BLaER1 treated with 17β-estradiol and CSF1 and Interleukin-3, amounts not matched to agents 10 nM and 100 nM (cell line): ENCODE data around the gene SOX9.

Experiments used
- H3K27ac ChIP-seq, 11 experiments: shearing (Covaris generic); formaldehyde crosslinking; 2 replicates each; pipeline ENCODE4 v1.8.1; 2022
- H3K27me3 ChIP-seq, 11 experiments: shearing (Covaris generic); formaldehyde crosslinking; 2 replicates each; pipeline ENCODE4 v1.8.1; 2022
- H3K36me3 ChIP-seq, 11 experiments: shearing (Covaris generic); formaldehyde crosslinking; 2 replicates each; pipeline ENCODE4 v1.8.1; 2022
- H3K4me1 ChIP-seq, 10 experiments: shearing (Covaris generic); formaldehyde crosslinking; 2 replicates each; pipeline ENCODE4 v1.8.1; 2022
- H3K4me2 ChIP-seq, 11 experiments: shearing (Covaris generic); formaldehyde crosslinking; 2 replicates each; pipeline ENCODE4 v1.8.1; 2022
- H3K4me3 ChIP-seq, 10 experiments: shearing (Covaris generic); formaldehyde crosslinking; 2 replicates each; pipeline ENCODE4 v1.8.1; 2022
- H3K9ac ChIP-seq, 11 experiments: shearing (Covaris generic); formaldehyde crosslinking; 2 replicates each; pipeline ENCODE4 v1.8.1; 2022
- H3K9me3 ChIP-seq, 11 experiments: shearing (Covaris generic); formaldehyde crosslinking; replicated peaks in 1 of 11; 2 replicates each; pipeline ENCODE4 v1.8.1; 2022
- H4K20me1 ChIP-seq, 11 experiments: shearing (Covaris generic); formaldehyde crosslinking; 2 replicates each; pipeline ENCODE4 v1.8.1; 2022
- Cebpa-rat ChIP-seq, 11 experiments: shearing (Covaris generic); IDR thresholded peaks; 2 replicates each; pipeline ENCODE4 v1.8.1; 2022

The SOX9 gene

DNA sequence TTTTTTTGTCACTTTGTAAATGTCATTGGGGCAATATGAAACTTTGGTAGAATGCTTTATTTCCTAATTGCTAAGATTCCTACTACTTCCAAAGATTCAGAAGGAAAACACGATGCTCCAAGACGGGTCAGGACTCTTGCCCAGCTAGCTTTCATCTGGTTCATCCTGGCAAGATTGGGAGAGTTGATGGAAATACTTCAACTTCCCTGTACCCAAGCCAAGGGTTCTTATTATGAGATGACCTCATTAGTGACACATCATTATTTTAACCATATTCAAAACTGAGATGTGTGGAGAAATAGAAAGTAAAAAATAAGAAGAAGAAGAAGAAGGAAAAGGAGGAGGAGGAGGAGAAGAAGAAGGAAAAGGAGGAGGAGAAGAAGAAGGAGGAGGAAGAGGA, 25.6 kb downstream of the SOX9 start:
- H3K4me3 ChIP-seq: no peak overlapping the region
- no peak for TF ChIP-seq Cebpa-rat (IDR thresholded peaks at IDR 0.05)

DNA sequence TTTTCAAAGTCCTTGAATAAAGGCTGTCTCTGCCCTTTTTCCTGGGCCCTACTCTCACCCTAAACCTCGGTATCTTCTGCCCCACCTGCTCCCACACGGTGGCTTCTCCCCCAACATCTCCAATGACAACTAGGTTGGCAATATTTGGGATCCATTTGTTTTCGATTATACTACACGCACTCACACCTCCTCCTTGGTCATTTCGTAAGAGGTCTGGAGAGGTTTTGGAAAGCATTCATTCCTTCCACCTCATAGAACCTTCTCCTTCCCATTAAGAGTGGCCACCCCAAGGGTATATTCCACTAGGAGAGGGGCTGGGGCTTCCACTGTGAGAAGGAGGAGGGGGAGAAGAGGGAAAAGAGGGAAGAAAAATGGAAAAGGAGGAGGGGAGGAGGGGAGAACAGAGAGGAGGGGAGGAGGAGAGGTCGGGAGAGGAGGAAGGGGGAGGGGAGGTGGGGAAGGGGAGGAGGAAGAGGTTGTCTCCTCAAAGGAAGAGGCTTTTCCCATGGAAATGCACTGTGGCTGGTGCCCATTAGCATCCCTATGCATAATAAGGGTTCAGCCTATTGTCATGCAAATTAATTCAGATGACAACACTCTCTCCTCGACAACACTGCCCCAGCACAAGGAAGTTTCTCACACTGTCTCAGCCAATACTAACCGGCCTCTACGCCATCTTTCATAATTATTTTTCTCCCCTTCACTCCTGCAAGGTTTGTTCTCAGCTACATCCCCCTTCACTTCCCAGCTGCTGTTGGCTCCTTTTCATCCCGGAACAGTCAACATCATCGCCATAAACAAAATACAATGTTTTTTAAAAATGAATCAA, 30.0 kb downstream of the SOX9 start:
- H3K27me3 ChIP-seq: no peaks in the 10 kb centered on the region
- H4K20me1 ChIP-seq: no peaks in the 10 kb centered on the region
- H3K27ac ChIP-seq: no peak overlapping the region
- no peak overlapping the region for H3K4me2 ChIP-seq
- peaks cover 0 to 5% (median 0%) of the 10 kb centered on the region in 11 experiments; a peak in 2 of 22 replicates for H3K9me3 ChIP-seq
- H3K9ac ChIP-seq: no peak overlapping the region
- no peak overlapping the region for H3K4me3 ChIP-seq
- H3K4me1 ChIP-seq: no peaks in the 10 kb centered on the region
- TF ChIP-seq Cebpa-rat (IDR thresholded peaks at IDR 0.05): no peak
- no peaks in the 10 kb centered on the region for H3K36me3 ChIP-seq

More for the DNA sequence above, 25.6 kb downstream of the SOX9 start:
- Histone ChIP-seq H3K27me3 (no peaks in the 10 kb centered on the region), H3K27ac (no peak overlapping the region), H3K4me1 (no peaks in the 10 kb centered on the region), H3K9ac (no peak overlapping the region), H3K4me2 (no peak overlapping the region), H4K20me1 (no peaks in the 10 kb centered on the region), H3K9me3 (peaks cover 0 to 5% (median 0%) of the 10 kb centered on the region in 11 experiments; a peak in 2 of 22 replicates), H3K36me3 (no peaks in the 10 kb centered on the region)

DNA sequence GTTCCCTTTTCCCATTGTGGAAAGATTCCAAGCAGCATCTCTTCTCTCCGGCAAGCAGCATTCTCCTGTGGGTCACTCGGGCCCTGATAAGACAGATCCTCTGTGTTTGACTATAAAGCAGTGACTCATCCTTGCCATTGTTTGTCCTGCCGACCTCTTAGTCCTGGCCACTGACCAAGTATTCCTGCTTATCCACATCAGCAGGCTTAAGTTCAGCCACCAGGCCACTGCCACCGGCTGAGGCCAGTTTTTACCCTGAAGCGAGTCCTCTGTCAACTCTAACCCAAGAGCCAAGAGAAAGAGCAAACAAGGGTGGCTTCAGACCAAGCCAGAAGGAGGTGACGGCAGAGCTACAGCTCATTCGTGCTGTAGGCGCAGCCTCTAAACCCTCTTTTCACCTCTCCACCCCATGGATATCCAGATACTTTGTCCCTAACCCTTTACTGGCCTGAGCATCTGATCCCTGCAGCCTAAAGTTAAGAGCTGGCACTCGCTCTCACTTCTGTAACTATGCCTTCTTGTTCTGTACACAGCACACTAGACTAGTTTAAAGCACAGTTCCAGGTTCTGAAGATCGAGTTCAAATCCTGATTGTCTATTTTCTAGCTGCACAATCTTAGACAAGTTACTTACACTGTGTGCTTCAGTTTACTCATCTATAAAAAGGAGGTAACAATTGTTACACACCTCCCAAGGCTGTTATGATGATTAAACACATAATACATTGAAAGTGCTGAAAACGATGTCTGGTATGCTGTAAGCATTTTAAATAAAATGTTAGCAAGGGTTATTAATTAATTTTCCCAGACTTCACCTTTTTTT, 31.0 kb downstream of the SOX9 start:
- H3K27ac ChIP-seq: no peak overlapping the region
- H3K36me3 ChIP-seq: no peaks in the 10 kb centered on the region
- no peak overlapping the region for H3K4me3 ChIP-seq
- no peaks in the 10 kb centered on the region for H4K20me1 ChIP-seq
- no peak for TF ChIP-seq Cebpa-rat (IDR thresholded peaks at IDR 0.05)
- H3K9ac ChIP-seq: no peak overlapping the region
- H3K4me2 ChIP-seq: no peak overlapping the region
- no peaks in the 10 kb centered on the region for H3K4me1 ChIP-seq
- peaks cover 0 to 5% (median 0%) of the 10 kb centered on the region in 11 experiments; a peak in 2 of 22 replicates for H3K9me3 ChIP-seq
- no peaks in the 10 kb centered on the region for H3K27me3 ChIP-seq

DNA sequence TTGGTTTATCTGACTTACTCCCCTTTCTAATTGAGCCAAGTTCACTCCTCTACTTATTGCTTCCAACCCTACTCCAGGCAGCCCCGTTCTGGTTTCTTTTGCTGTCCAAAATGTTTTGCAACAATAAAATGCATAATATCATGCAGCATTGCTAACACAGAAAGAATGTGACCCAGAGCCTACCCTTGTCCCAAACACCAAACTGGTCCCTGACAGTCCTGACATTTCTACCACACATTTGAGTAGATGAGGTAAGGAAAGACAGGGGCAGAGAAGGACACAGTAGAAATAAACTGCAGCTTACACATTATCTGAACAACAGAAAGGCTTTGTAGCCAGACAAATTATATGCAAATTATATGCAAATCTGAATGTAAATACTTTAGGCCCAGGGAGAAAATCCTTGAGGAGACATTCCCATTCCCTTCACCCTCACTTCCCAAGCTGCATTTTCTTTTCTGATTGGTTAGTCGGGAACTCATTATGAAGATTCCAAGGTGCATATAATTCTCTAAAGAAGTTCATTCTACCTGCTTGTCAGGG, 31.6 kb downstream of the SOX9 start:
- Histone ChIP-seq H3K36me3 (no peaks in the 10 kb centered on the region), H3K4me3 (no peak overlapping the region), H3K27me3 (no peaks in the 10 kb centered on the region), H3K4me1 (no peaks in the 10 kb centered on the region), H4K20me1 (no peaks in the 10 kb centered on the region), H3K4me2 (no peak overlapping the region), H3K9me3 (no peaks in the 10 kb centered on the region), H3K9ac (no peak overlapping the region), H3K27ac (no peak overlapping the region)
- TF ChIP-seq Cebpa-rat (IDR thresholded peaks at IDR 0.05): no peak

DNA sequence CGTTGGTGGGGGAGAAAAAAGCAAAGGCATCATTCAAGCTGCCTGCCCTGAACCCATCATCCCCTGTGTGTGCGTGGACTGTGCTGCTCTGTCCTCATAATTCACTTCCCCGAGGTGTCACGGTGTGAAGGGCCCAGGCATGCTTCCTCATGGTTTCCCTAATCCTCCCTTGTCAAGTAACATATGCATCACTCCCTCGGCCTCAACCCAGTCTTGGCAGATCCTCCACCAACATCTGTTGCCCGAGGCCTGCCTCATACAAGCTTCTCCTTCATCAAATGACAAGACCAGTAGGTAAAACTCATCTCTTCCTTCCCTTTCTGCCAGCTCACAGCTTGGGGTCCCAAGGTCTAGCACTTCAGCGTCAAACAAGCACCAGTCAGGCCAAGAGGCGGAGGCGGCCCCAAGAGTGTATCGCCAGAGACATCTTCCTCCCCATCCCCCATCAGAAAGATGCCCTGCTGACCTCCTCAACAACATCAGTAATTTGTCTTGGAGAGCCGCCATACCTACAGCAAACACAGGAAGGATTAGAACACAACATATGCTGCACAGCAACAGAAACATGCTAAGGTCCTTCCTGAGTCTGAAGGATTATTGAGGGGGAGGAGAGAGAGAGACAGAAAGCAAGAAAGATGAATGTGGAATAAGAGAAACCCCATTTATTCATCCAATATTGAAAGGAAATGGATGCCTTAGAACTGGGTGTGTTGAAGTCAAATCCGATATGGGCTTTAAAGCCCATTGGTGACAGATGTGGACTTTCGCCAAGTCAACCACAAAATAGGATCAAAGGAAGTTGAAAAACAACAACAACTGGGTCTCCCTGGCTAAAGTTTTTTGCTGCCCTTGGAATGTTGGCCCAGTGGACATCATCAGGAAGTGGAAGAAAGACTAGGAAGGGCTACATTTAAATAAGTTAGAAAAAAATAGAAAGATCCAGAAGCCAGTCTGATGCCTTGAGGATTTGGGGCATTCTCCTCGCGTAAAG, 38.4 kb downstream of the SOX9 start:
- Histone ChIP-seq H3K4me1 (no peaks in the 10 kb centered on the region), H3K9ac (no peak overlapping the region), H3K36me3 (no peaks in the 10 kb centered on the region), H4K20me1 (no peaks in the 10 kb centered on the region), H3K4me2 (no peak overlapping the region), H3K4me3 (no peak overlapping the region), H3K27me3 (no peaks in the 10 kb centered on the region), H3K9me3 (peaks cover 0 to 8% (median 0%) of the 10 kb centered on the region in 11 experiments; a peak in 1 of 22 replicates), H3K27ac (no peak overlapping the region)
- no peak for TF ChIP-seq Cebpa-rat (IDR thresholded peaks at IDR 0.05)

DNA sequence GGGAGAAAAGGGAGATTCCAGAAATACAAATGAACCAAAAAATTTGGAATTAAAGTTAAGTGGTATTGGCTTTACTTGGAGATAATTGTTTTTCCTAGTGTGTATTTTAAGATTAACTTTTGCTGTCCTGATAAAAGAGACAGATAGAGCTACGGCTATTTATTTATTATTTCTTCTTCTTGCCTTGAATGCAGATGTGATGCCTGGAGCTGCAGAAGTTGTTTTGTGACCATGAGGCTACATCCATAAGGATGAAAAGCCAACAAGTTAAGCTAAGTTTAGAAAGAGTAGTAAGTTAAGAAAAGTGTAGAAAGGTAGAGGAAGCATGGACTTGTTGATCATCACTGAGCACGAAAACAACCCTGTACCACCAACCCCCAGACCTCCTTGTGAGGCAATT, 41.7 kb downstream of the SOX9 start:
- no peaks in the 10 kb centered on the region for H4K20me1 ChIP-seq
- H3K27me3 ChIP-seq: no peaks in the 10 kb centered on the region
- no peaks in the 10 kb centered on the region for H3K4me1 ChIP-seq
- no peak overlapping the region for H3K4me3 ChIP-seq
- peaks cover 0 to 8% (median 0%) of the 10 kb centered on the region in 11 experiments; a peak in 1 of 22 replicates for H3K9me3 ChIP-seq
- H3K36me3 ChIP-seq: no peaks in the 10 kb centered on the region
- no peak overlapping the region for H3K27ac ChIP-seq
- no peak overlapping the region for H3K4me2 ChIP-seq
- H3K9ac ChIP-seq: no peak overlapping the region
- TF ChIP-seq Cebpa-rat (IDR thresholded peaks at IDR 0.05): no peak

DNA sequence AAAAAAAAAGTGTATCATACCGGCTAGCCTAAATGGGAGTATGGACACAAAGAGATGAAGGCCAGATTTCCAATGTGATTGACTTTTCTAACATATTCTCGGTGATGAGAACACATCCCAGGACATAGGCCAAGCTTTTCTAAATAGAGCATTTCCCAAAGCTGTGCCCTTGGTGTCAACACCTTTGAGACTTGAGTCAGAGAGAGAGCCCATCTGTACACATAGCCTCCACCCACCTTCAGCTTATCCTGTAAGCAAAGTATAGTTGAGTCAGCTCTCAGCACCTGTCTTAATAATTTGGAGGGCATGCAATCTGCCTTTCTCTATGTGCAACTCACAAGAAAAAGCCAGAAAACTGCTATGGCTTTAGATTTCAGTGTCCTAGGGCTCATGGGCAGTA, 42.7 kb downstream of the SOX9 start:
- 0 out of 22 replicates have a peak, but pooled peaks cover 0 to 7% (median 0%) of the 10 kb centered on the region in 11 experiments for H3K9me3 ChIP-seq
- no peak overlapping the region for H3K4me2 ChIP-seq
- no peak overlapping the region for H3K4me3 ChIP-seq
- H3K36me3 ChIP-seq: no peaks in the 10 kb centered on the region
- H3K27ac ChIP-seq: no peak overlapping the region
- H3K4me1 ChIP-seq: no peaks in the 10 kb centered on the region
- no peaks in the 10 kb centered on the region for H4K20me1 ChIP-seq
- no peak for TF ChIP-seq Cebpa-rat (IDR thresholded peaks at IDR 0.05)
- H3K9ac ChIP-seq: no peak overlapping the region
- no peaks in the 10 kb centered on the region for H3K27me3 ChIP-seq

DNA sequence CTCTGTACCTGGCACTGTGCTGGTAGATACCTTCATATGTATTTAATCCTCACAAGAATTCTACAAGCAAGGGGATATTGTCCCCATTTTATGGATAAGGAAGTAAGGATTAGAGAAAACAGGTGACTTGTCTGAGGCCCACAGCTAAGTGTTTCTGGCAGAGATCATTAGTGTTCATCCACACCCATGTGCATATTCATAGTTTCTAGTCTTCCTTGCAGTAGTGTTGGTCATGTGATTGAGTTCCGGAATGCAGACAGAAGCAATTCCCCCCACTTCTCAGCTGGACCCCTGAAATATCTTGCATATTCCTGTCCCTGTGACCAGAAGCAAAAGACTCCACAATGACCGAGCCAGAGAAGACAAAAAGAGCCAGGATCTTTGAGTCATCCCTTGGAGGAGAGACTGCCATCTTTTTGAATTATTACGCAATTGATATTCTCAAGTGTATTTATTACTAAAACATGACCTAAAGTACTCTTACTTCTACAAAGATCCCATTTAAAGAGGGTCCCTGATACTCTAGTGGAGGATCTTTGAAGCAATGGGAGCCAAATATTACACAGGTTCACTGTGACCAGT, 43.4 kb downstream of the SOX9 start:
- Histone ChIP-seq H3K4me1 (no peaks in the 10 kb centered on the region), H3K4me2 (no peak overlapping the region), H3K4me3 (no peak overlapping the region), H3K36me3 (no peaks in the 10 kb centered on the region), H3K9me3 (0 out of 22 replicates have a peak, but pooled peaks cover 0 to 1% (median 0%) of the 10 kb centered on the region in 11 experiments), H4K20me1 (no peaks in the 10 kb centered on the region; a peak in 1 of 22 replicates), H3K9ac (no peak overlapping the region), H3K27ac (no peak overlapping the region), H3K27me3 (no peaks in the 10 kb centered on the region)
- peak; percentile 30 to 91 (median 67); a peak in 16 of 22 replicates for TF ChIP-seq Cebpa-rat (IDR thresholded peaks at IDR 0.05)
